Stimulated activated naive B cell treated with anti-CD40 and anti-IgM and Interleukin-4, amounts not matched to agents 10 μg/mL and 1 μg/mL and 100 μg/mL, for 72 hours (primary cell): Measurements from ENCODE around the gene AP5Z1.
"Not testable (repeated sequence)": the region's sequence is repeated elsewhere in the genome, so short reads cannot be mapped to it uniquely, and the experiment has no call there.

Experiments
- ATAC-seq, 2 donors: fragments of 150-1000 bp; cut with Tn5 transposase; replicated peaks; 2 replicates each; pipeline ENCODE4 v1.10.0; 2021; ENCODE audit warnings: moderate library complexity in 1 of 2
- DNase-seq: peaks from one replicate; pipeline ENCODE4 v3.0.0; 2021
- H3K27ac Mint-ChIP-seq: one replicate; pipeline ENCODE4 v1.8.0; 2022; ENCODE audit warnings: mild to moderate bottlenecking, mixed read lengths
- H3K27me3 Mint-ChIP-seq, 2 donors: one replicate each; pipeline ENCODE4 v1.8.0; 2022; ENCODE audit warnings: mixed read lengths in 2 of 2
- H3K36me3 Mint-ChIP-seq, 2 donors: one replicate each; pipeline ENCODE4 v1.8.0; 2022; ENCODE audit warnings: mixed read lengths in 2 of 2, mild to moderate bottlenecking in 1 of 2
- H3K4me1 Mint-ChIP-seq, 2 donors: one replicate each; pipeline ENCODE4 v1.8.0; 2022; ENCODE audit warnings: mixed read lengths in 2 of 2, mild to moderate bottlenecking in 1 of 2
- H3K4me3 Mint-ChIP-seq, 2 donors: one replicate each; pipeline ENCODE4 v1.8.0; 2022; ENCODE audit warnings: mild to moderate bottlenecking in 2 of 2, mixed read lengths in 2 of 2, moderate library complexity in 1 of 2
- H3K9me3 Mint-ChIP-seq, 2 donors: one replicate each; pipeline ENCODE4 v1.8.0; 2022; ENCODE audit warnings: mixed read lengths in 2 of 2, mild to moderate bottlenecking in 1 of 2

AP5Z1 gene

DNA sequence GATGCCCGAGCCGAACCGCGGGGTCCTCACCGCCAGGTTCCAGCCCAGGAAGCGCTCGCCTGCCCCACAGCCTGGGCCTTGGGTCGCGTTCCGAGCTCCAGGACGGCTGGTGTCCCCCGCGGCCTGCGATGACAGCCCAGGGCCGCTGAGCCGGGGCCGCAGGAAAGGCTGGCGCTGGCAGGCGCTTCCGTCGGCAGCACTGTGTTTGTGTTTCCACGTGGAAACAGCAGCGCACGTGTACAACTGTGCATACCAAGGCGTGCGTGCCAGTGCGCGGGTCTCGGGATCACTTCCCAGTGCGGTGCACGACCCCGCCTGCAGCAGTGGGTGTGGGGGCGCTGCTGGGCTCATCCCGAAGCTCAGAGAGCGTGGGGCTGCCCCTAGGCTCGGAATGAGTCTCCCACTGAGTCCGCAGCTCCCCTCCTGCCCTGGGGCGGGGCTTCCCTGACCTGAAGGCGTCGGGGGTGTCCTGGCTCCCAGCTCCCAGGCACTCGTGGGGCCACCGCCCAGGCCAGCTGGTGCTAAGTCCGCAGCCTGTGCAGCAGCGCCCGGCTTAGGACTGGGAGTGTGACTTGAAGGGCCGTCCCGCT is 17.2 kb downstream of the AP5Z1 start:
- Mint-ChIP-seq H3K27ac (peak overlapping the region; percentile 9), H3K9me3 (no peaks in the 10 kb centered on the region), H3K4me1 (peaks cover 9 to 23% of the 10 kb centered on the region in 2 donors), H3K4me3 (no peak overlapping the region), H3K27me3 (no peaks in the 10 kb centered on the region), H3K36me3 (peaks cover 39 to 43% of the 10 kb centered on the region in 2 donors)
- peak; percentile 35 to 40 for ATAC-seq
- no peak for DNase-seq

- H3K27ac Mint-ChIP-seq, H3K9me3 Mint-ChIP-seq, H3K27me3 Mint-ChIP-seq, ATAC-seq, DNase-seq: not testable (repeated sequence)
- Mint-ChIP-seq H3K36me3 (peaks cover 34 to 39% of the 10 kb centered on the region in 2 donors), H3K4me3 (peak overlapping the region in 1 of 2 donors; percentile 26), H3K4me1 (peaks cover 7 to 28% of the 10 kb centered on the region in 2 donors)
These were observed 18.1 kb downstream of the AP5Z1 start for GRCh38 chr7:4793385-4793993.

DNA sequence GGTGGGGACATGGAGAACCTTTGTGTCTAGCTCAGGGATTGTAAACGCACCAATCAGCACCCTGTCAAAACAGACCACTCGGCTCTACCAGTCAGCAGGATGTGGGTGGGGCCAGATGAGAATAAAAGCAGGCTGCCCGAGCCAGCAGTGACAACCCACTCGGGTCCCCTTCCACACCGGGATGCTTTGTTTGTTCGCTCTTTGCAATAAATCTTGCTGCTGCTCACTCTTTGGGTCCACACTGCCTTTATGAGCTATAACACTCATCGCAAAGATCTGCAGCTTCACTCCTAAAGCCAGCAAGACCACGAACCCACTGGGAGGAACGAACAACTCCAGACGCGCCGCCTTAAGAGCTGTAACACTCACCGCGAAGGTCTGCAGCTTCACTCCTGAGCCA is 18.7 kb downstream of the AP5Z1 start:
- DNase-seq, ATAC-seq, H3K9me3 Mint-ChIP-seq, H3K27me3 Mint-ChIP-seq, H3K4me3 Mint-ChIP-seq: not testable (repeated sequence)
- H3K36me3 Mint-ChIP-seq, result peaks cover 34 to 35% of the 10 kb centered on the region in 2 donors
- H3K27ac Mint-ChIP-seq, result peak overlapping the region; percentile 53
- peaks cover 7 to 28% of the 10 kb centered on the region in 2 donors for H3K4me1 Mint-ChIP-seq

DNA sequence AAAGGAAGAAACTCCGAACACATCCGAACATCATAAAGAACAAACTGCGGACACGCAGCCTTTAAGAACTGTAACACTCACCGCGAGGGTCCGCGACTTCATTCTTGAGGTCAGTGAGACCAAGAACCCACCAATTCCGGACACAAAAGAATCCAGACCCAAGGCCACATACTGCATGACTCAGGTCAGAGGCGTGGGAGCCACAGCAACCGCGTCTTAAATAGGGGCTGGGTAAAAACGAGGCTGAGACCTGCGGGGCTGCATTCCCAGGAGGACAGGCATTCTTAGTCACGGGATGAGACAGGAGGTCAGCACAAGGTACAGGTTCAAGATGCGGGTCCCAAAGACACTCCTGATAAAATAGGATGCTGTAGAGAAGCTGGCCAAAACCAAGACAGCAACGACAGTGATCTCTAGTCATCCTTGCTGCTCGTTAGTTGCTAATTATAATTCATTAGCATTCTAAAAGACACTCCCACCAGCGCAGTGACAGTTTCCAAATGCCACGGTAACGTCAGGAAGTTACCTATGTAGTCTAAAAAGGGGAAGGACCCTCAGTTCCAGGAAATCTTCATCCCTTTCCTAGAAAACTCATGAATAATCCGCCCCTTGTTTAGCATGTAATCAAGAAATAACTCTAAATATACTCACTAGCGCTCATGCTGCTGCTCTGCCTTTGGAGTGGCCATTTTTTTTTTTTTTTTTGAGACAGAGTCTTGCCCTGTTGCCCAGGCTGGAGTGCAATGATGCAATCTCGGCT is 19.3 kb downstream of the AP5Z1 start:
- Mint-ChIP-seq H3K27me3 (no peaks in the 10 kb centered on the region), H3K4me1 (peaks cover 7 to 28% of the 10 kb centered on the region in 2 donors), H3K36me3 (peaks cover 34% of the 10 kb centered on the region in 2 donors), H3K27ac (peak overlapping the region; percentile 53), H3K9me3 (no peaks in the 10 kb centered on the region), H3K4me3 (no peak overlapping the region)
- ATAC-seq, result no peak
- DNase-seq, result no peak

DNA sequence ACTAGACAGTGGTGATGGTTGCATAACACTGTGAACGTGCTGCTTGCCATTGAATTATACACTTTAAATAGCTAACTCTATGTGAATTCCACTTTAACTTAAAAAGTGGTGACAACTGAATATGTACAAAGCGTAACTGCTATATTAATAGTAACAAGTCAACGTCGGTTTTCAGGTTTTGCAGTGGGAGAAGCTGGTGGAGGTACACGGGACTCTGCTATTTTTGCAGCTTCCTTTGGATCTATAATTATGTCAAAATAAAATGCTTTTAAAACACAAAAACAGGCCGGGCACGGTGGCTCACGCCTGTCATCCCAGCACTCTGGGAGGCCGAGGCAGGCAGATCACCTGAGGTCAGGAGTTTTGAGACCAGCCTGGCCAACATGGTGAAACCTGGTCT is 21.0 kb downstream of the AP5Z1 start:
- peaks cover 19 to 21% of the 10 kb centered on the region in 2 donors for H3K36me3 Mint-ChIP-seq
- ATAC-seq, result no peak
- no peaks in the 10 kb centered on the region for H3K27me3 Mint-ChIP-seq
- no peak overlapping the region for H3K4me3 Mint-ChIP-seq
- no peaks in the 10 kb centered on the region for H3K9me3 Mint-ChIP-seq
- DNase-seq, result no peak
- H3K4me1 Mint-ChIP-seq, result peaks cover 10 to 17% of the 10 kb centered on the region in 2 donors
- H3K27ac Mint-ChIP-seq, result no peak overlapping the region

DNA sequence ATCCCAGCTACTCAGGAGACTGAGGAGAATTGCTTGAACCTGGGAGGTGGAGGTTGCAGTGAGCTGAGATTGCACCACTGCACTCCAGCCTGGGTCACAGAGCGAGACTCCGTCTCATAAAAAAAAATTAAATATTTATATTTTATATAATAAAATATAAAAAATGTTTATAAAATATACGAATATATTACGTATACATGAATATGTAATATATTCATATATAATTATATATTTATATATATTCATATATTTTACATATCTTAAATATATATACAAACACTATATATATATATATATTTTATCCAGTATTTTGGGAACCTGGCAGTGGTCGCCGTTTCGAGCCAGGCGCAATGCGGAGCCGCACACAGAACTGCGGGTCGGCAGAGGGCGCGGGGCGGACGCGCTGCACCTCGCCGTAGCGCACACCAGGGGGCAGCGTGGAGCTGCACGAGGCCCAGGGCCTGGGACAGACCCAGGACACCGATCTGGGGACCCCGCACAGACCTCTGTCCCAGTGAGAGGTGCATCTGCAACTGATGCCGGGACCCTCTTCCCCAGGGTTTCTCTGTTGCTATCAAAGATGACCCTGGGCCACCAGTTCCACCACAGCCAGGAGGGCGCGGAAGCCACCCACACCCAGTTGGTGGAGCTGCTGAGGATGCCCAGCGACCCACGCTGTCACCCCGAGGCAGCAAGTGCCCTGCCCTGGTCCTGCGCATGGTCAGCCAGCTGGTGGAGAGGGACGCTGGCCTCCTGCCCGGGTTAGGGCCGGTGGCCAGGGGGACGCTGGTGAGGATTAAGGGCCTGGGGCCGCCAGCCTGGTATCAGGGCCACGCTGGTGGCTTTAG is 22.7 kb downstream of the AP5Z1 start:
- Mint-ChIP-seq H3K27ac (no peak overlapping the region), H3K36me3 (peaks cover 13 to 14% of the 10 kb centered on the region in 2 donors), H3K27me3 (no peaks in the 10 kb centered on the region), H3K4me1 (peaks cover 7 to 10% of the 10 kb centered on the region in 2 donors), H3K9me3 (no peaks in the 10 kb centered on the region), H3K4me3 (no peak overlapping the region)
- DNase-seq (peak; percentile 49), ATAC-seq (peak; percentile 80 to 83)

GRCh38 chr7:4798706-4799235 is 23.3 kb downstream of the AP5Z1 start:
- Mint-ChIP-seq H3K36me3 (peaks cover 10 to 12% of the 10 kb centered on the region in 2 donors), H3K9me3 (no peaks in the 10 kb centered on the region), H3K27ac (no peak overlapping the region)

GRCh38 chr7:4799508-4800268 is 24.3 kb downstream of the AP5Z1 start:
- ATAC-seq (no peak), DNase-seq (no peak)
- H3K9me3 Mint-ChIP-seq, result no peaks in the 10 kb centered on the region
- peaks cover 5% of the 10 kb centered on the region in 2 donors for H3K4me1 Mint-ChIP-seq
- no peaks in the 10 kb centered on the region for H3K27me3 Mint-ChIP-seq
- no peak overlapping the region for H3K4me3 Mint-ChIP-seq
- H3K27ac Mint-ChIP-seq, result no peak overlapping the region
- H3K36me3 Mint-ChIP-seq, result peaks cover 1 to 3% of the 10 kb centered on the region in 2 donors

More at GRCh38 chr7:4798706-4799235, 23.3 kb downstream of the AP5Z1 start:
- no peaks in the 10 kb centered on the region for H3K27me3 Mint-ChIP-seq
- no peak overlapping the region for H3K4me3 Mint-ChIP-seq
- peaks cover 7 to 10% of the 10 kb centered on the region in 2 donors for H3K4me1 Mint-ChIP-seq
- ATAC-seq (no peak), DNase-seq (no peak)

GRCh38 chr7:4800487-4800886 is 25.1 kb downstream of the AP5Z1 start:
- H3K9me3 Mint-ChIP-seq, result no peaks in the 10 kb centered on the region
- no peaks in the 10 kb centered on the region for H3K27me3 Mint-ChIP-seq
- ATAC-seq (no peak), DNase-seq (no peak)
- no peak overlapping the region for H3K4me3 Mint-ChIP-seq
- peaks cover 0 to 2% of the 10 kb centered on the region in 2 donors for H3K36me3 Mint-ChIP-seq
- no peak overlapping the region for H3K27ac Mint-ChIP-seq
- peaks cover 5% of the 10 kb centered on the region in 2 donors for H3K4me1 Mint-ChIP-seq

DNA sequence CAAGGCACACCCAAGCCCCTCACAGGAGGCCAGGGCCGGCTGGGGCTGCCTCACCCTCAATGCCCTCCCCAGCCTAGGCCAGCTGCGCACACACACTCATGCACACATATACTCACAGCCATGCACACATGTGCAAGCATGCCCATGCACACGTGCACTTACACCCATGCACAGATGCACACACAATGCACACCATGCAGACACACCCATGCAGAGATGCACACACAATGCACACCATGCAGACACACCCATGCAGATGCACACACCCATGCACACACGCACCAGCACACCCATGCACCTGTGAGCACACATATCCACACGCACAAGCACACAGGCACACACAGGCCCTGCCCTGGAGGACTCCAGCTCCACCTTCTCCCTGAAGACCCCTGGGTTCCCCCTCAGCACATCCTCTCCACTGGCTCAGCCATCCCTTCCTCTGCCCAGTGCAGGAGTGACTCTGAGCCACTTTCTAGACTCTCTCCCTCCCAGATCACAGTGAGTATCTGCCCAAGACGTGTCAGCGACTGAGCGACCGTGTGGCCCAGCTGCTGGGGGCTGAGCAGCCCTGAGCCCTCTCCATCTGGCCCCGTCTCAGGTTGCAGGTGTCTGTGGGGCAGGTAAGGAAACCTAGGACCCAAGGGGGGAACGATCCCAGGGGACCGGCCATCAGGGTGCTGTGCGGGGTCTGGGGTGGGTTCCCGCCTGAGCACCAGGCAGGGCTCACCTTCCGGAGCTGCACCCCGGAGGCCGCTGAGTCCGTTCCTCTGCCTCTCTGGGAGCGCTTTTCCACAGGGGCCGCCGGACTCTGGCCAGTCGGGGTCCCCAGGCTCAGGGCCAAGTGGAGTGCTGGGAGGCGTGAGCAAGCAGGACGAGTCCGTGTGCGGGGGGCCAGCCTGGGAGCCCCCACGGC is 25.8 kb downstream of the AP5Z1 start:
- no peak overlapping the region for H3K27ac Mint-ChIP-seq
- no peak overlapping the region for H3K4me3 Mint-ChIP-seq
- no peaks in the 10 kb centered on the region for H3K9me3 Mint-ChIP-seq
- no peaks in the 10 kb centered on the region for H3K27me3 Mint-ChIP-seq
- ATAC-seq (no peak), DNase-seq (no peak)
- peaks cover 5% of the 10 kb centered on the region in 2 donors for H3K4me1 Mint-ChIP-seq
- no peaks in the 10 kb centered on the region for H3K36me3 Mint-ChIP-seq

- H3K27ac Mint-ChIP-seq, result no peak overlapping the region
- no peaks in the 10 kb centered on the region for H3K36me3 Mint-ChIP-seq
- H3K4me1 Mint-ChIP-seq, result peaks cover 5% of the 10 kb centered on the region in 2 donors
- no peaks in the 10 kb centered on the region for H3K9me3 Mint-ChIP-seq
- DNase-seq (no peak), ATAC-seq (no peak)
- H3K4me3 Mint-ChIP-seq, result no peak overlapping the region
- peaks cover 0 to 5% of the 10 kb centered on the region in 2 donors for H3K27me3 Mint-ChIP-seq
These were observed 26.4 kb downstream of the AP5Z1 start for GRCh38 chr7:4801839-4802231.

- not testable (repeated sequence) for H3K4me1 Mint-ChIP-seq, H3K4me3 Mint-ChIP-seq, ATAC-seq, H3K27ac Mint-ChIP-seq, H3K36me3 Mint-ChIP-seq, H3K9me3 Mint-ChIP-seq, DNase-seq
- peaks cover 0 to 11% of the 10 kb centered on the region in 2 donors for H3K27me3 Mint-ChIP-seq
These were observed 27.2 kb downstream of the AP5Z1 start for GRCh38 chr7:4802577-4802976.
